ENCODE measurements around the gene ITSN1. TPM values are rescaled to one million over a fixed set of nuclear protein-coding genes. Genes with fewer than 3 reads are reported as not detected.

Gene ITSN1
- total and polyA plus RNA-seq, 2 experiments from 2014 or later, result 35.5 to 57.1 TPM

DNA sequence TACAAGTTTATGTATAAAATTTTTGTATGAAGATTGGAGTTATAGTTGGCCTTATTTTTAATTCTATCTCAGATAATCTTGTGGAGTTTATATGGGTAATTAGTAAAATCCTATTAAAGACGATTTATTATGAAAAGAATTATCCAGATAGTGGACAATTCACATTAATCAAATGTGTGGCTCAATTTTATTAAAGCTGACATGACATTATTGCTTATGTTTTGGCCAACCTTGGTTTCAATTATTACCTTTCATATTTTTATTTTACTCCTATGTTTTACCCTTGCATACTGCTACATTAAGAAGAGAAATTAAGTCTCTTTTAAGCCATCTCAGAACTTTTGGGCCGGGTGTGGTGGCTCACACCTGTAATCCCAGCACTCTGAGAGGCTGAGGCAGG lies 110.0 kb downstream of the ITSN1 start:
- DNase-seq, result no peak
- no peaks in the 10 kb centered on the region for H3K27me3 ChIP-seq (replicated peaks; ENCODE audit: insufficient read depth)
- no peak overlapping the region for H3K4me3 ChIP-seq
- H3K4me2 ChIP-seq (ENCODE audit: unreplicated experiment), result no peak overlapping the region
- no peak overlapping the region for H3K27ac ChIP-seq
- H2AFZ ChIP-seq, result no peak overlapping the region
- in situ Hi-C loops (cut with MboI), result no loop called here
- 93 to 97% methylated on average over 2 of the region's 2 CpGs for WGBS, 2 experiments (ENCODE audit: low coverage in 1 of 2, low lambda C conversion rate in 2 of 2, missing lambda C conversion rate in 2 of 2)
- H3K4me1 ChIP-seq (ENCODE audit: insufficient read depth), result peaks cover 9% of the 10 kb centered on the region
- H4K20me1 ChIP-seq (ENCODE audit: insufficient read depth), result no peaks in the 10 kb centered on the region
- H3K9me3 ChIP-seq (ENCODE audit: low read depth), result no peaks in the 10 kb centered on the region
- no peaks in the 10 kb centered on the region for H3K9me2 ChIP-seq (ENCODE audit: insufficient read depth)
- TF ChIP-seq EZH2 (IDR thresholded peaks at IDR 0.05; ENCODE audit: insufficient read depth, poor library complexity, severe bottlenecking) (no peak), EZH2phosphoT487 (IDR thresholded peaks at IDR 0.05; ENCODE audit: insufficient read depth, low read depth) (no peak)
- peaks cover 8% of the 10 kb centered on the region; the same call in 1 of the 2 replicates for H3K79me2 ChIP-seq (ENCODE audit: insufficient read depth)
- H3K36me3 ChIP-seq (ENCODE audit: low read depth), result peaks cover 6% of the 10 kb centered on the region
- H3F3A ChIP-seq (ENCODE audit: insufficient read depth), result peaks cover 19% of the 10 kb centered on the region
- H3K9ac ChIP-seq, result no peak overlapping the region

DNA sequence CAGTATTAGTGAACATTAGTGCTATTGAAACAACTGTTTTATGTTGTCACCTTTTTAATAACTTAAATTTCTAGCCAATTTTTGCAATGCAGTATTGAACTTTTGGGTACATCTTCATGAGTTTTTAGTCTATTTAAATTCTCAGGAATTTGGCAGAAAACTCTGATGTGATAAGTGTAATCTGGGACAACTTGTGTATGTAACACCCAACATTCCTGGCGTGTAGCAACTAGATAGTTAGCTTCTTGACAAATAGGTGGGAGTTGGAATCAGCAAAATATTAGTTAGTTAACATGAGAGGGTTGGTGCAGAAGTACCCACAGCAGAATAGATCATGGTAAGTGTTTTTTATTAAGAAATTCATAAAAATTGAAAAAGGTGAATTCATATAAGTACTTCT lies 111.6 kb downstream of the ITSN1 start:
- Histone ChIP-seq H4K20me1 (ENCODE audit: insufficient read depth) (no peaks in the 10 kb centered on the region), H3K4me2 (ENCODE audit: unreplicated experiment) (no peak overlapping the region), H3K36me3 (ENCODE audit: low read depth) (peaks cover 4% of the 10 kb centered on the region; the same call in 1 of the 2 replicates), H3K27me3 (replicated peaks; ENCODE audit: insufficient read depth) (no peaks in the 10 kb centered on the region), H3K79me2 (ENCODE audit: insufficient read depth) (peaks cover 4% of the 10 kb centered on the region; the same call in 1 of the 2 replicates), H3K4me3 (no peak overlapping the region), H3K9me3 (ENCODE audit: low read depth) (no peaks in the 10 kb centered on the region), H3K4me1 (ENCODE audit: insufficient read depth) (peaks cover 9% of the 10 kb centered on the region), H3K9ac (no peak overlapping the region), H3F3A (ENCODE audit: insufficient read depth) (peaks cover 19% of the 10 kb centered on the region), H3K9me2 (ENCODE audit: insufficient read depth) (no peaks in the 10 kb centered on the region), H2AFZ (no peak overlapping the region), H3K27ac (no peak overlapping the region)
- in situ Hi-C loops (cut with MboI), result no loop called here
- WGBS, 2 experiments (ENCODE audit: low coverage in 1 of 2, low lambda C conversion rate in 2 of 2, missing lambda C conversion rate in 2 of 2), result 71 to 83% methylated on average over 1 of the region's 1 CpG
- DNase-seq, result no peak
- TF ChIP-seq EZH2 (IDR thresholded peaks at IDR 0.05; ENCODE audit: insufficient read depth, poor library complexity, severe bottlenecking) (no peak), EZH2phosphoT487 (IDR thresholded peaks at IDR 0.05; ENCODE audit: insufficient read depth, low read depth) (no peak)

DNA sequence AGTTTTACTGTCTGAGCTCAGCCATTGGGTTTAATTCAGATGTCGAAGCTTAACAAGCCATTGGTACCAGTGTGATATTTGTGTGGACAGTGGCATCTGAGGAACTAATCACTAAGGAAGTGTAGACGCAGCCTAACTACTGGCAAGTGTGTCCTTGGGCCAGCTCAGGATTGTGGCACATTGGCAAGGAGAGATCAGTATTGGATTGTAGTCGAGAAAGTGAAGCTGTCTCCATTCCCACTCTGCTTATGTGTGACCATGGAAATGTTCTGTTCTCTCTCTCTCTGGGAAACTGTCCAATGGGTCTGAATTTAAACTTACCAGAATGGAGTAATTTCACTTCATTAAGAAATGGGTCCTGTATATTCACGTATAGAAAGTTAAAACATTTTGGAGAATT lies 112.2 kb downstream of the ITSN1 start:
- no peaks in the 10 kb centered on the region for H4K20me1 ChIP-seq (ENCODE audit: insufficient read depth)
- no peak for DNase-seq
- no peak overlapping the region for H2AFZ ChIP-seq
- no peaks in the 10 kb centered on the region for H3K27me3 ChIP-seq (replicated peaks; ENCODE audit: insufficient read depth)
- in situ Hi-C loops (cut with MboI), result no loop called here
- no peak for TF ChIP-seq EZH2phosphoT487 (IDR thresholded peaks at IDR 0.05; ENCODE audit: insufficient read depth, low read depth)
- no peak for TF ChIP-seq EZH2 (IDR thresholded peaks at IDR 0.05; ENCODE audit: insufficient read depth, poor library complexity, severe bottlenecking)
- WGBS, 2 experiments (ENCODE audit: low coverage in 1 of 2, low lambda C conversion rate in 2 of 2, missing lambda C conversion rate in 2 of 2), result 56 to 59% methylated on average over 4 of the region's 4 CpGs
- peaks cover 21% of the 10 kb centered on the region for H3F3A ChIP-seq (ENCODE audit: insufficient read depth)
- H3K27ac ChIP-seq, result no peak overlapping the region
- H3K36me3 ChIP-seq (ENCODE audit: low read depth), result peaks cover 4% of the 10 kb centered on the region; the same call in 1 of the 2 replicates
- no peak overlapping the region for H3K9ac ChIP-seq
- no peak overlapping the region for H3K4me3 ChIP-seq
- H3K4me1 ChIP-seq (ENCODE audit: insufficient read depth), result peaks cover 9% of the 10 kb centered on the region
- no peaks in the 10 kb centered on the region for H3K9me2 ChIP-seq (ENCODE audit: insufficient read depth)
- H3K79me2 ChIP-seq (ENCODE audit: insufficient read depth), result peaks cover 4% of the 10 kb centered on the region; the same call in 1 of the 2 replicates
- H3K9me3 ChIP-seq (ENCODE audit: low read depth), result no peaks in the 10 kb centered on the region
- H3K4me2 ChIP-seq (ENCODE audit: unreplicated experiment), result no peak overlapping the region

DNA sequence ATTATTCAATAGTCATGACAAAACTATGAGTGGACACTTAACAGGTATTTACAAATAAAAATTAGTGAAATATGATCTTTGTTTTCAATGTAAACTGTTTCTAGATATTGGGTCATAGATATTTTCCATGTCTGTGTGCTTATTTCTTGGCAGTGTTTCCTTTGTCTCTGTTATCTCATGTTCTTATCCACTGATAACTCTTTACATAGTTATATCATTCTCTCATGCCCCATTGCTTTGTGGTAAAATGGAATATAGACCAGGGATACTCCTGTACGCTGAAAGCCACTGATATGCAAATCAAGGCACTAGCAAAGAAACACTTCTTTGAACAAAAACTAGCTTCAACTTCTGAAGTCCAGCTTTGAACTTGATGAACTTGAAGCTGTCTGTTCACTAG lies 113.1 kb downstream of the ITSN1 start:
- H2AFZ ChIP-seq, result no peak overlapping the region
- no peaks in the 10 kb centered on the region for H4K20me1 ChIP-seq (ENCODE audit: insufficient read depth)
- WGBS, 2 experiments (ENCODE audit: low coverage in 1 of 2, low lambda C conversion rate in 2 of 2, missing lambda C conversion rate in 2 of 2), result 100% methylated on average over 1 of the region's 1 CpG
- H3K79me2 ChIP-seq (ENCODE audit: insufficient read depth), result peaks cover 4% of the 10 kb centered on the region; the same call in 1 of the 2 replicates
- no peaks in the 10 kb centered on the region for H3K9me3 ChIP-seq (ENCODE audit: low read depth)
- H3K4me3 ChIP-seq, result no peak overlapping the region
- TF ChIP-seq EZH2phosphoT487 (IDR thresholded peaks at IDR 0.05; ENCODE audit: insufficient read depth, low read depth), result no peak
- TF ChIP-seq EZH2 (IDR thresholded peaks at IDR 0.05; ENCODE audit: insufficient read depth, poor library complexity, severe bottlenecking), result no peak
- in situ Hi-C loops (cut with MboI), result no loop called here
- no peak for DNase-seq
- no peak overlapping the region for H3K9ac ChIP-seq
- H3K27me3 ChIP-seq (replicated peaks; ENCODE audit: insufficient read depth), result no peaks in the 10 kb centered on the region
- no peaks in the 10 kb centered on the region for H3K9me2 ChIP-seq (ENCODE audit: insufficient read depth)
- H3K36me3 ChIP-seq (ENCODE audit: low read depth), result peaks cover 4% of the 10 kb centered on the region; the same call in 1 of the 2 replicates
- H3K4me2 ChIP-seq (ENCODE audit: unreplicated experiment), result no peak overlapping the region
- H3K27ac ChIP-seq, result no peak overlapping the region
- H3K4me1 ChIP-seq (ENCODE audit: insufficient read depth), result peaks cover 18% of the 10 kb centered on the region
- H3F3A ChIP-seq (ENCODE audit: insufficient read depth), result peaks cover 22% of the 10 kb centered on the region
